Stimulated activated CD4-positive, alpha-beta T cell treated with anti-CD3 and anti-CD28 coated beads, Interleukin-2, amount 100 ng/mL, for 4 hours (primary cell): ENCODE results near the gene ZNF609.

Experiments used
- DNase-seq: peaks from one replicate; pipeline ENCODE4 v3.0.0-alpha.2; 2020; ENCODE audit warnings: low read depth

Gene ZNF609

GRCh38 chr15:64460206-64460723, at the start of gene ZNF609:
Gene ZNF609 (plus strand): TSS chr15:64460578. CDS start chr15:64499420, 38,842 bp downstream.
- peak; percentile 70 for DNase-seq

- DNase-seq: no peak
Measured at GRCh38 chr15:64412216-64412615, 48.2 kb upstream of the ZNF609 start.

- no peak for DNase-seq
Measured at GRCh38 chr15:64422697-64423096, 37.7 kb upstream of the ZNF609 start.

- no peak for DNase-seq
Measured at GRCh38 chr15:64423970-64424369, 36.4 kb upstream of the ZNF609 start.

GRCh38 chr15:64425221-64425620, 35.2 kb upstream of the ZNF609 start:
- no peak for DNase-seq

- DNase-seq: no peak
Measured at GRCh38 chr15:64426845-64427465, 33.4 kb upstream of the ZNF609 start.

GRCh38 chr15:64429448-64429847, 30.9 kb upstream of the ZNF609 start:
- peak; percentile 26 for DNase-seq

GRCh38 chr15:64430000-64430735, 30.2 kb upstream of the ZNF609 start:
- DNase-seq: peak; percentile 13

GRCh38 chr15:64437982-64438381, 22.4 kb upstream of the ZNF609 start:
- DNase-seq: no peak

GRCh38 chr15:64438653-64439447, 21.5 kb upstream of the ZNF609 start:
- no peak for DNase-seq

- no peak for DNase-seq
Measured at GRCh38 chr15:64441852-64442251, 18.5 kb upstream of the ZNF609 start.

GRCh38 chr15:64443016-64443415, 17.4 kb upstream of the ZNF609 start:
- no peak for DNase-seq

- DNase-seq: no peak
Measured at GRCh38 chr15:64443747-64444621, 16.4 kb upstream of the ZNF609 start.

- DNase-seq: no peak
Measured at GRCh38 chr15:64444836-64445235, 15.5 kb upstream of the ZNF609 start.

- DNase-seq: no peak
Measured at GRCh38 chr15:64447536-64448315, 12.7 kb upstream of the ZNF609 start.

GRCh38 chr15:64452988-64453688, 7.2 kb upstream of the ZNF609 start:
- no peak for DNase-seq

GRCh38 chr15:64453689-64454037, 6.7 kb upstream of the ZNF609 start:
- DNase-seq: no peak

GRCh38 chr15:64454282-64454681, 6.1 kb upstream of the ZNF609 start:
- no peak for DNase-seq

GRCh38 chr15:64455961-64456371, 4.4 kb upstream of the ZNF609 start:
- DNase-seq: no peak

- DNase-seq: no peak
Measured at GRCh38 chr15:64456634-64457108, 3.7 kb upstream of the ZNF609 start.
